GM19328 (cell line): ENCODE results near the gene KRT77.
"Not testable (repeated sequence)": the region's sequence is repeated elsewhere in the genome, so short reads cannot be mapped to it uniquely, and the experiment has no call there.

Experiments used
- ATAC-seq: cut with Tn5 transposase; IDR thresholded peaks from one replicate; pipeline ENCODE4 v1.9.1; 2021; ENCODE audit warnings: mild to moderate bottlenecking, moderate library complexity; ENCODE audit not compliant: unreplicated experiment

Gene KRT77

GRCh38 chr12:52724384-52724783, 21.1 kb upstream of the KRT77 start:
- no peak for ATAC-seq

- no peak for ATAC-seq
Measured at GRCh38 chr12:52722680-52723079, 19.4 kb upstream of the KRT77 start.

- no peak for ATAC-seq
Measured at GRCh38 chr12:52721838-52722470, 18.6 kb upstream of the KRT77 start.

GRCh38 chr12:52720365-52720886, 17.1 kb upstream of the KRT77 start:
- ATAC-seq, result no peak

GRCh38 chr12:52716061-52716460, 12.7 kb upstream of the KRT77 start:
- no peak for ATAC-seq

- no peak for ATAC-seq
Measured at GRCh38 chr12:52715416-52715815, 12.1 kb upstream of the KRT77 start.

GRCh38 chr12:52714887-52715281, 11.6 kb upstream of the KRT77 start:
- no peak for ATAC-seq

GRCh38 chr12:52713960-52714886, 10.9 kb upstream of the KRT77 start:
- no peak for ATAC-seq

GRCh38 chr12:52712122-52712521, 8.8 kb upstream of the KRT77 start:
- ATAC-seq, result not testable (repeated sequence)

GRCh38 chr12:52710730-52711129, 7.4 kb upstream of the KRT77 start:
- no peak for ATAC-seq

- ATAC-seq, result no peak
Measured at GRCh38 chr12:52708010-52708409, 4.7 kb upstream of the KRT77 start.

GRCh38 chr12:52704464-52704863, 1.1 kb upstream of the KRT77 start:
- ATAC-seq, result no peak

- ATAC-seq, result no peak
Measured at GRCh38 chr12:52703878-52704277, 554 bp upstream of the KRT77 start.

- no peak for ATAC-seq
Measured at GRCh38 chr12:52702338-52702737, 986 bp downstream of the KRT77 start.

GRCh38 chr12:52701281-52701680, 2.0 kb downstream of the KRT77 start:
- no peak for ATAC-seq

- ATAC-seq, result no peak
Measured at GRCh38 chr12:52699960-52700359, 3.4 kb downstream of the KRT77 start.

- ATAC-seq, result no peak
Measured at GRCh38 chr12:52699373-52699772, 4.0 kb downstream of the KRT77 start.

- ATAC-seq, result no peak
Measured at GRCh38 chr12:52698651-52699340, 4.5 kb downstream of the KRT77 start.

GRCh38 chr12:52697058-52697582, 6.2 kb downstream of the KRT77 start:
- no peak for ATAC-seq

- ATAC-seq, result no peak
Measured at GRCh38 chr12:52696588-52696987, 6.7 kb downstream of the KRT77 start.

GRCh38 chr12:52695039-52695438, 8.3 kb downstream of the KRT77 start:
- ATAC-seq, result no peak
